ENCODE measurements around the gene LRRC47.

LRRC47 gene

DNA sequence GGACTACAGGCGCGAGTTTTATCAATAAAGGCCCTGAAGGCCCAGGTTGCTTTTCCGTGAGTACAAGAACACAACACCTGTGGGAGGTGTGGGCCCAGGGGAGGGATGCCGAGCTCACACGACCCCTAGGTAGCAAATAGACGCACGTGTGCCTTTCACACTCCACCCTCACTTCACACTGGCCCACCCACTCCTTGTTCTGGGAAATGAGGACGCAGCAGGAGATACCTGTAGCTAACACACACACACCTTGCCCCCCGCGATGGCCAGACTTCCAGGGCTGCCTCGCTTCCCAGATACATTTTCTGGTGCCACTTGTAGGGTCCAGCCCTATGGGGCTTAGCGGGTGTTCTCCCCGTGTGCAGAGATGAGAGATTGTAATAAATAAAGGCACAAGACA lies 48.4 kb downstream of the LRRC47 start:
- peak overlapping the region; percentile 64; the same call in 1 of the 2 replicates for H3K4me3 ChIP-seq (ENCODE audit: low read depth, low read length)
- TF ChIP-seq, protein P1, sequence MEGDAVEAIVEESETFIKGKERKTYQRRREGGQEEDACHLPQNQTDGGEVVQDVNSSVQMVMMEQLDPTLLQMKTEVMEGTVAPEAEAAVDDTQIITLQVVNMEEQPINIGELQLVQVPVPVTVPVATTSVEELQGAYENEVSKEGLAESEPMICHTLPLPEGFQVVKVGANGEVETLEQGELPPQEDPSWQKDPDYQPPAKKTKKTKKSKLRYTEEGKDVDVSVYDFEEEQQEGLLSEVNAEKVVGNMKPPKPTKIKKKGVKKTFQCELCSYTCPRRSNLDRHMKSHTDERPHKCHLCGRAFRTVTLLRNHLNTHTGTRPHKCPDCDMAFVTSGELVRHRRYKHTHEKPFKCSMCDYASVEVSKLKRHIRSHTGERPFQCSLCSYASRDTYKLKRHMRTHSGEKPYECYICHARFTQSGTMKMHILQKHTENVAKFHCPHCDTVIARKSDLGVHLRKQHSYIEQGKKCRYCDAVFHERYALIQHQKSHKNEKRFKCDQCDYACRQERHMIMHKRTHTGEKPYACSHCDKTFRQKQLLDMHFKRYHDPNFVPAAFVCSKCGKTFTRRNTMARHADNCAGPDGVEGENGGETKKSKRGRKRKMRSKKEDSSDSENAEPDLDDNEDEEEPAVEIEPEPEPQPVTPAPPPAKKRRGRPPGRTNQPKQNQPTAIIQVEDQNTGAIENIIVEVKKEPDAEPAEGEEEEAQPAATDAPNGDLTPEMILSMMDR (IDR thresholded peaks at IDR 0.05; ENCODE audit: low read depth, low read length) = no peak

DNA sequence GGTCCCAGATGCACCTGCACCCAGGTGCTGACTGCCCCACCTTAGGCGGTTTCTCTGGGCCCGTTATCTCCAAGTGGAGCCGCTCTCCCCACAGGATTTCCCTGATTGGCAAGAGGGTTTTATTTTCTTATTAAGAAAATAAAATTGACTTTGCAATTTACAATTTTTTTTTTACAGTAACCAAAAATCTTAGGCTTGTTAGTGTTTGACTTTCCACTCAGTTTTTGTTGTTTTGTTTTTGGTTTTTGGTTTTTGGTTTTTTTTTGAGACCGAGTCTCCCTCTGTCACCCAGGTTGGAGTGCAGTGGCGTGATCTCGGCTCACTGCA lies 48.8 kb downstream of the LRRC47 start:
- peak overlapping the region; percentile 64 for H3K4me3 ChIP-seq (ENCODE audit: low read depth, low read length)
- TF ChIP-seq, protein P1 (IDR thresholded peaks at IDR 0.05; ENCODE audit: low read depth, low read length) = no peak

DNA sequence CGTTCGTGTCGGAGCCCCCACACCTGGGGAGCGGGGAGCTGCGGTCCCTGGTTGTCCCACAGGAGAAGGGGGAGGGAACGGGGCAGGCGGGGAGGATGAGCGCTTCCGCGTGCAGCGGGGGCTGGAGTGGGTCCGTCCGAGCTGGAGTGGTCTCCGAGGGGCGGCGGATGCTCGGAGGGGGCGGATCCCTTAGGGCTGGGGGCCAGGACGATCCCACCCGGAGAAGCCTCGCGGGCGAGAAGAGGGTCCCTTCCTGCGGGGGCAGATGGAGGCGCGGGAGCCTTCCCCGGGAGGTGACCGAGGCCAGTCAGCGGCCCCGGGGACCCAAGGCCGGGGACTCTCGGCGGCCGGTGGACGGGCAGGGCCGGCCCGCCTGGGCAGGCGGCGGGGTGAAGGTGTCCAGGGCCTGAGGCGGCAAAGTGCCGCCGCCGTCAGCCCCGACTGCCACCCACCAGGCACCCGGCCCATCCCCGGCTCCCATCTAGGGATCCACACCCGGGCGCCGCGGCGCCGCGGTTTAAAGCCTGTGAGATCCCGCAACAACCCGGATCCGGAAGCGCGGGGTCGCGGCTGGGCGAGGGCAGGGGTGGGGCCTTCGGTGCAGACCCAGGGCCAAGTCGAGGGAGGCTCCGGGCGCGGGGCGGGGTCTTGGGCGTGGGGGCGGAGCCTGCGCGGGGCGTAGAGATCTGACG lies 49.3 kb downstream of the LRRC47 start:
- peak overlapping the region; percentile 64 for H3K4me3 ChIP-seq (ENCODE audit: low read depth, low read length)

DNA sequence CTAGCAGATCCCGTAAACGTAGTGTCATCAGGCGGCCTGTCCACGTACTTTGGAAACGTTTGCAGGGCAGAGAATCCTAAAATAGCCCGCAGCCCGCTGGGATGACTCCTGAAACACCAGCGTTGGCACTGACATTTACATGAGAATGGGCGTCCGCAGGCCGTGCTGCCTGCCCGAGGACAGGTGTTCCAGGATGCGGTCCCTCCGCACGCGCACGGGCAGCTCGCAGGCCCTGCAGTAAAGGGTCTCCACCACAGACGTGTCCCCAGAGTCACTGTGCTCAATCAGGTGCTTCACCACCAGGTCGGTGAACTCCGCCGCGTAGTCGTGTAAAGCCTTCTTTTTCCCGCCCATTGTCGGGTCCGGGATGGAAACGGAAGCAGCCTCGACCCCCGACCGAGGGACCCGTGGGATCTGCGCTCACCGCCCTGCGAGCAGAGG lies 49.9 kb downstream of the LRRC47 start:
- peak overlapping the region; percentile 64 for H3K4me3 ChIP-seq (ENCODE audit: low read depth, low read length)

More for the DNA sequence above, 49.3 kb downstream of the LRRC47 start:
- TF ChIP-seq, protein P1 (IDR thresholded peaks at IDR 0.05; ENCODE audit: low read depth, low read length) = no peak

DNA sequence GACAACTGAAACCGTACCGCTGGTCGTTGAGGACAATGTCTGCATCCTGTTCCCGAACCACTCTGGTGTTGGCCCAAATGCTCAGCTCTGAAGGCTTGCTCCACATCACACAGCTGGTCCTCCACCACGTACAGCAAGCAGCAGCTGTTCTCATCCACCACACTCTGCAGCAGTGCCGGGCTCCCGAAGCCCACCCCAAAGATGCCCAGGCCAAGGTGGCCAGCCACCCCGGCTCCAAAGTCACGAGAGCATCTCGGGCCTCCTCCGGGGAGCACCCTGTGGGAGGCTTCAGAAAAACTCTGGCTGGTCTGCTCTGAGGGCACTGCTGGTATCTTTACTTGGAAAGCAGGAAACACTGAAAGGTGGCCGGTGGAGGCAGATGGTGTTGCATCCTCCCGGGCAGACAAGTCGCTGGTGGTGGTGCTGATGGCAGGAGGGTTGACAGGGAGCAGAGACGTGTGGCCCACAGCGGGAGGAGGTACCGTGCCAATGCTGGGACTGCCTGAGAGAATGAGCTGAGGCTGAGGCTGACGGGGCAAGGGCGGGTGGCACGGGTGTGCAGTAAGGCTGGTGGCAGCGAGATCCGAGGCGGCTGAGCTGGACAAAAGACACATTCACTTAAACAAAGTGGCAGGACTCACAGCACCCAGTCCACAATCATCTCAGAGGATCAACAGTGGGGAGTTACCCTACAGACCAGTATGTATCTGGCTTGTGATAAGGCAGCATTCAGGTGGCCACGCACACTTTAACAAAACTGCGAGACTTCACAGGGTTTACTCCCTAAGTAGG lies 50.5 kb downstream of the LRRC47 start:
- H3K4me3 ChIP-seq (ENCODE audit: low read depth, low read length) = no peak overlapping the region
- TF ChIP-seq, protein P1 (IDR thresholded peaks at IDR 0.05; ENCODE audit: low read depth, low read length) = no peak

More for the DNA sequence above, 49.9 kb downstream of the LRRC47 start:
- TF ChIP-seq, protein P1 (IDR thresholded peaks at IDR 0.05; ENCODE audit: low read depth, low read length) = no peak

DNA sequence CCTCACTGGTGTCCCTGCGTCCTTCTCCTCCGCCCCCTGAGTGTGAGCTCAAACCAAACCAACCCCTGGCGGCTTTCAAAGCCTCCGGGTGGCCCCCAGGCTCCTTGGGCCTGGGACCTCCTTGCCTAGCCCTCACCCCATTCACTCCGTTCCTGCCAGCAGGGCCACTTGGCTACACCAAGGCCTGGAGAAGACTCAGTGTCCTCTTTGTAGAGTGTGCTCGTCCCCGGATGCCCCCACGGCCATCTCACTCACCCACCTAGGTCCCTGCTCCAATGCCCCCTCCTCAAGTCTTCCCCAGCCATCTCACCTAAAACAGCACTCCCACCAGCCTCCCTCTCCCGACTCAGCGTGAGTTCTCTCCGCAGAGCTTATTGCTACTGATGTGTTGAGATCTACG lies 51.2 kb downstream of the LRRC47 start:
- no peak overlapping the region for H3K4me3 ChIP-seq (ENCODE audit: low read depth, low read length)
- TF ChIP-seq, protein P1 (IDR thresholded peaks at IDR 0.05; ENCODE audit: low read depth, low read length) = no peak

DNA sequence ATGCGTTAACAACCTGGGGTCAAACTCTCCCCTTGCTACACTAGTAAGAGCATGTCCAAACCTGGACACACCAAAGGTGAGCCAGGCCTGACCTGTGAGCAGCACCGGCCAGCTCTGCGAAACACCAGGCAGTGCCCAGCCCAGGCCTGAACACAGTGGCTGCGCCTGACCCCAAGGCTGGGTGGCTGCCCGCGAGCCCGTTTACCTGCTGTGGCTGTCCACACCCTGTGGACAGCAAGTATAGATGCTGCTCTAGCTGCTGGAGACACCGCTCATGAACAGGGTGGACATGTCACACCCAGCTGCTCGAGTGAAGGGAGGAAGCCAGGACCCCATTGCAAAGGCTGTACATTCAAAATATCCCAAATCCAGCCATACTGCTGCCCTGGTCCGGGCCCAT lies 51.7 kb downstream of the LRRC47 start:
- H3K4me3 ChIP-seq (ENCODE audit: low read depth, low read length) = no peak overlapping the region
- TF ChIP-seq, protein P1 (IDR thresholded peaks at IDR 0.05; ENCODE audit: low read depth, low read length) = no peak

Data from WI38 (cell line).